Thoracic aorta (tissue), 2 donors: ENCODE measurements around the gene EIF4EBP2. TPM values are rescaled to one million over a fixed set of nuclear protein-coding genes. Genes with fewer than 3 reads are reported as not detected.
A peak's percentile ranks its signal among the peaks of the same experiment; 100 is the strongest.

Experiments
- ATAC-seq: fragments of 150-250 bp; one replicate; pipeline ENCODE4 v1.8.0; 2017; ENCODE audit warnings: low read depth; ENCODE audit not compliant: insufficient number of reproducible peaks, low FRiP score
- DNase-seq: peaks from one replicate; pipeline ENCODE4 v3.0.0-alpha.2; 2020; ENCODE audit warnings: low spot score
- H3K27ac ChIP-seq, 2 donors: fragments of 200-600 bp; sonication (generic); 1 replicate in 1 of 2; 2 replicates in 1 of 2; pipeline ENCODE4 v1.5.1; 2016; ENCODE audit warnings: mild to moderate bottlenecking in 2 of 2, moderate library complexity in 2 of 2
- H3K27me3 ChIP-seq: fragments of 200-600 bp; sonication (generic); replicated peaks from 2 replicates; pipeline ENCODE4 v1.6.0; 2016; ENCODE audit warnings: mild to moderate bottlenecking; ENCODE audit not compliant: insufficient read depth
- H3K36me3 ChIP-seq: fragments of 200-600 bp; sonication (generic); one replicate; pipeline ENCODE4 v1.5.1; 2016
- H3K4me1 ChIP-seq, 2 donors: fragments of 200-600 bp; sonication (generic); 1 replicate in 1 of 2; 2 replicates in 1 of 2; pipeline versions ENCODE4 v1.5.1 to v1.6.0; 2016; ENCODE audit warnings: low read depth in 2 of 2, mild to moderate bottlenecking in 1 of 2; ENCODE audit not compliant: control insufficient read depth in 1 of 2
- H3K4me3 ChIP-seq: fragments of 200-600 bp; sonication (generic); 2 replicates; pipeline ENCODE4 v1.5.1; 2016; ENCODE audit warnings: mild to moderate bottlenecking
- H3K9me3 ChIP-seq: fragments of 200-600 bp; sonication (generic); 2 replicates; pipeline ENCODE4 v1.5.1; 2016
- CTCF ChIP-seq: fragments of 200-600 bp; sonication (generic); IDR thresholded peaks from one replicate; pipeline ENCODE4 v1.5.1; 2019; ENCODE audit warnings: antibody characterized with exemption
- total RNA-seq, 2 donors: library from RNA; depleted of rRNA; stranded (reverse); fragments of >200 nt; gene quantifications; one replicate each; pipeline versions ENCODE4 v1.1.0 to v1.2.3, GENCODE V29; 2016

Gene EIF4EBP2
- total RNA-seq, 2 donors from 2014 or later = 52.8 to 60.0 TPM

- DNase-seq (no peak), ATAC-seq (no peak)
- no peaks in the 10 kb centered on the region for H3K9me3 ChIP-seq
- H3K4me3 ChIP-seq = no peak overlapping the region
- H3K27me3 ChIP-seq = no peaks in the 10 kb centered on the region
- TF ChIP-seq CTCF = no peak
- H3K36me3 ChIP-seq = no peaks in the 10 kb centered on the region
- H3K27ac ChIP-seq = no peak overlapping the region
- H3K4me1 ChIP-seq = peaks cover 10% of the 10 kb centered on the region in 2 donors
Measured at GRCh38 chr10:70359017-70359550, 44.9 kb upstream of the EIF4EBP2 start.

GRCh38 chr10:70360215-70360614 is 43.7 kb upstream of the EIF4EBP2 start:
- H3K27me3 ChIP-seq = no peaks in the 10 kb centered on the region
- no peak overlapping the region for H3K27ac ChIP-seq
- no peak for TF ChIP-seq CTCF
- no peak for ATAC-seq
- no peak for DNase-seq
- peaks cover 11 to 17% of the 10 kb centered on the region in 2 donors for H3K4me1 ChIP-seq
- no peaks in the 10 kb centered on the region for H3K9me3 ChIP-seq
- H3K36me3 ChIP-seq = no peaks in the 10 kb centered on the region
- no peak overlapping the region for H3K4me3 ChIP-seq

GRCh38 chr10:70362328-70362727 is 41.6 kb upstream of the EIF4EBP2 start:
- no peak overlapping the region for H3K4me3 ChIP-seq
- no peaks in the 10 kb centered on the region for H3K9me3 ChIP-seq
- peaks cover 11 to 23% of the 10 kb centered on the region in 2 donors for H3K4me1 ChIP-seq
- H3K36me3 ChIP-seq = no peaks in the 10 kb centered on the region
- no peak for TF ChIP-seq CTCF
- H3K27me3 ChIP-seq = no peaks in the 10 kb centered on the region
- DNase-seq = no peak
- ATAC-seq = no peak
- H3K27ac ChIP-seq = no peak overlapping the region

GRCh38 chr10:70363292-70363691 is 40.7 kb upstream of the EIF4EBP2 start:
- no peak for TF ChIP-seq CTCF
- Histone ChIP-seq H3K4me3 (no peak overlapping the region), H3K27ac (peak overlapping the region; percentile 88 to 94), H3K9me3 (no peaks in the 10 kb centered on the region), H3K36me3 (no peaks in the 10 kb centered on the region), H3K27me3 (no peaks in the 10 kb centered on the region), H3K4me1 (peaks cover 11 to 25% of the 10 kb centered on the region in 2 donors)
- ATAC-seq = no peak
- no peak for DNase-seq

GRCh38 chr10:70363971-70364771 is 39.8 kb upstream of the EIF4EBP2 start:
- DNase-seq (peak; percentile 66), ATAC-seq (peak; percentile 85)
- Histone ChIP-seq H3K4me1 (peaks cover 11 to 25% of the 10 kb centered on the region in 2 donors), H3K36me3 (no peaks in the 10 kb centered on the region), H3K27me3 (no peaks in the 10 kb centered on the region), H3K27ac (peak overlapping the region; percentile 88 to 94), H3K9me3 (no peaks in the 10 kb centered on the region), H3K4me3 (peak overlapping the region; percentile 28)
- peak; percentile 90 for TF ChIP-seq CTCF
